Keratinocyte (primary cell): ENCODE results near the gene PPM1H.

Experiments used
- CTCF ChIP-seq, 3 experiments: IDR thresholded peaks in 1 of 3; conservative IDR thresholded peaks in 1 of 3; optimal IDR thresholded peaks in 1 of 3; 2 replicates in 2 of 3; 3 replicates in 1 of 3; pipeline versions ENCODE3 to v1.5.1; 2011; ENCODE audit warnings: low read length in 3 of 3, mild to moderate bottlenecking in 3 of 3, moderate library complexity in 2 of 3, control low read depth in 1 of 3, inconsistent platforms in 1 of 3; ENCODE audit not compliant: insufficient read depth in 2 of 3; ENCODE audit errors: extremely low read depth in 1 of 3
- EZH2 ChIP-seq: IDR thresholded peaks from one replicate; pipeline ENCODE4 v1.6.1; 2012; ENCODE audit warnings: inconsistent platforms, mild to moderate bottlenecking, low read length, moderate library complexity

- TF ChIP-seq CTCF (optimal IDR thresholded peaks at IDR 0.05 in 1 of 3, IDR thresholded peaks at IDR 0.05 in 1 of 3, conservative IDR thresholded peaks at IDR 0.05 in 1 of 3; ENCODE audit: extremely low read depth in 1 of 3, insufficient read depth in 2 of 3, low read length in 3 of 3), result no peak
- TF ChIP-seq EZH2, result no peak
Observed at GRCh38 chr12:62707939-62708338, 227.0 kb downstream of the PPM1H start.
